SU-DHL-6 (cell line): ENCODE data around the gene GINS3.

Source experiments
- H2AFZ ChIP-seq: fragments of 200-600 bp; sonication (generic); 2 replicates; pipeline ENCODE4 v1.6.1; 2014; ENCODE audit warnings: low read depth, mild to moderate bottlenecking, moderate library complexity, mixed read lengths, antibody characterized with exemption, low read length; ENCODE audit not compliant: severe bottlenecking
- H3F3A ChIP-seq: fragments of 200-600 bp; shearing (Covaris generic); 2 replicates; pipeline ENCODE4 v1.6.0; 2016; ENCODE audit warnings: antibody characterized with exemption, mild to moderate bottlenecking; ENCODE audit not compliant: insufficient read depth
- H3K27ac ChIP-seq: fragments of 200-600 bp; sonication (generic); 2 replicates; pipeline ENCODE4 v1.5.1; 2016; ENCODE audit warnings: low read depth, mild to moderate bottlenecking, low read length, moderate library complexity, mixed read lengths
- H3K27me3 ChIP-seq: fragments of 200-600 bp; sonication (generic), shearing (Covaris generic); 2 replicates; pipeline ENCODE4 v1.6.0; 2014; ENCODE audit warnings: mild to moderate bottlenecking, low read length
- H3K36me3 ChIP-seq: fragments of 200-600 bp; sonication (generic); 2 replicates; pipeline ENCODE4 v1.6.1; 2014; ENCODE audit warnings: mild to moderate bottlenecking, low read length, mixed read lengths
- H3K4me2 ChIP-seq: fragments of 300-600, 200-600 bp; shearing (Covaris generic), sonication (generic); 2 replicates; pipeline ENCODE4 v1.6.0; 2014; ENCODE audit warnings: low read length, low read depth, mild to moderate bottlenecking; ENCODE audit not compliant: poor library complexity, severe bottlenecking
- H3K4me3 ChIP-seq: fragments of 200-600 bp; sonication (generic); 2 replicates; pipeline ENCODE4 v1.5.1; 2014; ENCODE audit warnings: antibody characterized with exemption, low read length, mild to moderate bottlenecking, mixed read lengths; ENCODE audit not compliant: insufficient read depth, poor library complexity, severe bottlenecking
- H3K79me2 ChIP-seq: fragments of 200-600 bp; sonication (generic); 2 replicates; pipeline ENCODE4 v1.6.1; 2014; ENCODE audit warnings: mild to moderate bottlenecking, low read length, moderate library complexity; ENCODE audit not compliant: insufficient read depth
- H3K9ac ChIP-seq: fragments of 200-600 bp; sonication (generic); 2 replicates; pipeline ENCODE4 v1.7.0; 2014; ENCODE audit warnings: mild to moderate bottlenecking, low read length
- H3K9me2 ChIP-seq: fragments of 200-600 bp; sonication (generic); replicated peaks from 2 replicates; pipeline ENCODE4 v1.6.1; 2014; ENCODE audit warnings: low read length; ENCODE audit not compliant: insufficient read depth
- H3K9me3 ChIP-seq: fragments of 200-600 bp; sonication (generic); 2 replicates; pipeline ENCODE4 v1.6.1; 2014; ENCODE audit warnings: low read length, mixed read lengths; ENCODE audit not compliant: insufficient read depth
- H4K20me1 ChIP-seq: fragments of 200-600 bp; sonication (generic); 2 replicates; pipeline ENCODE4 v1.6.1; 2014; ENCODE audit warnings: low read depth, mild to moderate bottlenecking, antibody characterized with exemption, low read length, moderate library complexity, mixed read lengths
- EZH2phosphoT487 ChIP-seq: fragments of 200-600 bp; sonication (generic), shearing (Covaris generic); conservative IDR thresholded peaks from 2 replicates; pipeline ENCODE4 v1.6.1; 2018; ENCODE audit warnings: mild to moderate bottlenecking, antibody characterized with exemption, low read length, moderate library complexity, mixed read lengths
- TF ChIP-seq, protein P1 (sequence below): fragments of 200-600 bp; sonication (generic); IDR thresholded peaks from one replicate; pipeline ENCODE4 v1.5.1; 2017; ENCODE audit warnings: antibody characterized with exemption, mild to moderate bottlenecking, low read length, moderate library complexity; ENCODE audit not compliant: insufficient read depth, poor library complexity, severe bottlenecking

The GINS3 gene

DNA sequence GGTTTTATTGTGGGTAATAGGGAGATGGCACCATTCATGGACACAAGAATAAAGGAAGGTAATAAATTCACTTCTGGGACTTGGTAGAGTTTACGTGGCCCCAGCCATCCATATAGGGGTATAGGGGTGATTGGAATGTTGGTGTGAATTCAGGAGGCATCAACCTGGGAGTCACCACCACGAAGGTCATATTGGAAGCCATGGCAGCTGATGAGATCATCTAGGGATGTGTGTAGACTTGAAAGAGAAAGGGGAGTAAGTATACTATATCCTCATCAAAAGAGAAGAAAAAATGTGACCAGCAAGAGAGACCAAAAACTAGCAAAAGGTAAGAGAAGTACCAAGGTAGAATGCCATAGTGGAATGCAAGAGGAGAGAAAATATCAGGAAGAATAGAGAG lies 26.6 kb upstream of the GINS3 start:
- Histone ChIP-seq H2AFZ (no peak overlapping the region), H3K27me3 (no peaks in the 10 kb centered on the region), H3K9ac (no peak overlapping the region), H3K27ac (no peak overlapping the region), H3F3A (no peaks in the 10 kb centered on the region), H3K9me2 (no peaks in the 10 kb centered on the region), H3K4me2 (no peak overlapping the region), H3K36me3 (no peaks in the 10 kb centered on the region), H4K20me1 (no peaks in the 10 kb centered on the region), H3K9me3 (no peaks in the 10 kb centered on the region), H3K4me3 (no peak overlapping the region), H3K79me2 (no peaks in the 10 kb centered on the region)
- no peak for TF ChIP-seq EZH2phosphoT487
- TF ChIP-seq, protein P1, sequence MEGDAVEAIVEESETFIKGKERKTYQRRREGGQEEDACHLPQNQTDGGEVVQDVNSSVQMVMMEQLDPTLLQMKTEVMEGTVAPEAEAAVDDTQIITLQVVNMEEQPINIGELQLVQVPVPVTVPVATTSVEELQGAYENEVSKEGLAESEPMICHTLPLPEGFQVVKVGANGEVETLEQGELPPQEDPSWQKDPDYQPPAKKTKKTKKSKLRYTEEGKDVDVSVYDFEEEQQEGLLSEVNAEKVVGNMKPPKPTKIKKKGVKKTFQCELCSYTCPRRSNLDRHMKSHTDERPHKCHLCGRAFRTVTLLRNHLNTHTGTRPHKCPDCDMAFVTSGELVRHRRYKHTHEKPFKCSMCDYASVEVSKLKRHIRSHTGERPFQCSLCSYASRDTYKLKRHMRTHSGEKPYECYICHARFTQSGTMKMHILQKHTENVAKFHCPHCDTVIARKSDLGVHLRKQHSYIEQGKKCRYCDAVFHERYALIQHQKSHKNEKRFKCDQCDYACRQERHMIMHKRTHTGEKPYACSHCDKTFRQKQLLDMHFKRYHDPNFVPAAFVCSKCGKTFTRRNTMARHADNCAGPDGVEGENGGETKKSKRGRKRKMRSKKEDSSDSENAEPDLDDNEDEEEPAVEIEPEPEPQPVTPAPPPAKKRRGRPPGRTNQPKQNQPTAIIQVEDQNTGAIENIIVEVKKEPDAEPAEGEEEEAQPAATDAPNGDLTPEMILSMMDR = no peak

DNA sequence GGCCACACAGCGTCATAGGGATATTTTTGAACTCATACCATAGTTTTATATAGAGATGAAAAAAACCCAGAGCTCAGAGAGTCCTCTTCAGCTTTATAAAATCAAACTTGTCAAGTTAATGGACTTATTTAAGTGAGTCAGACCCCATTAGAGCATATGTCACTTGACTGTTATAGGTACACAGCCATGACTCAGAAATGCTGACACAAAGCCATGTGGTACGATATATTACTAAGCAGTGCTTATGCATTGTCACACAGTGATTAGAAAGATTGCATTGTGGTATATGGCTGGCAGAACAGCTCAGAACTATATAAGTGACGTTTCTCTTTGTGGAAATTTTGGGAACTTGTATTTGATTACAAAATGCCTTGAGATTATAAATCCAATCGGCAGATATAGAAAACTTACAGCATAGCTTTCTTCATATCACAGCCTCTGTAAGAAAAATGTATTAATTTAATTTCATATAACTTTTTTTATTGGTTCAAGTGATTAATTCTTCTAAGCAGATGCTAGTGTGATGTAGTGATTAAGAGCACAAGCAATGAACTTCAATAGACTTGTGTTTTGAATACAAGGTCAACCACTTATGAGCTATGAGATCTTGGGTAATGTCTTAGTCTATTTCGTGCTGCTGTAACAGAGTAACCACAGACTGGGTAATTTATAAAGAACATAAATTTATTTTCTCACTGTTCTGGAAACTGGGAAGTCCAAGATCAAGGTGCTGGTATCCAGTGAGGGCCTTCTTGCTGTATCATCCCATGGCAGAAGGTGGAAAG lies 25.8 kb upstream of the GINS3 start:
- Histone ChIP-seq H3K4me2 (no peak overlapping the region), H3K4me3 (no peak overlapping the region), H3K27ac (no peak overlapping the region), H3K36me3 (no peaks in the 10 kb centered on the region), H3K9ac (no peak overlapping the region), H3K79me2 (no peaks in the 10 kb centered on the region), H3F3A (no peaks in the 10 kb centered on the region), H3K9me2 (no peaks in the 10 kb centered on the region), H3K9me3 (no peaks in the 10 kb centered on the region), H4K20me1 (no peaks in the 10 kb centered on the region), H3K27me3 (no peaks in the 10 kb centered on the region), H2AFZ (no peak overlapping the region)
- no peak for TF ChIP-seq EZH2phosphoT487
- TF ChIP-seq, protein P1 = no peak

DNA sequence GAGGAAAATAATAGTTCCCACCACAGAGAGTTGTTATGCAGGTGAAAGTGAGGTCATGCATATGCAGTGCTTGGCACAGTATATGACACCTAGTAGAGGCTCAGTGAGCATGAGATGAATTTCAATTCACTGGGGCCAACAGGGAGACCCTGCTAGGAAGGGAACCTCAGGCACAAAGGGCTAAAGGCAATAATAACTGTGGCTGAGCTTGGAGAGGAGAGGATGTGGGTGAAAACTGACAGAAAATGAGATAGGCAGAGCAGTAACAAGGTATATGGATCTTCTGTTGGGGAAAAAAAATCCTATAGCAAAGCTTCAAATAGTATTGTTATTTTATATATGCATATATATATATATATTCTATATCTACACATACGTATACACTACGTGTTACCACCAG lies 25.0 kb upstream of the GINS3 start:
- no peak overlapping the region for H3K27ac ChIP-seq
- no peaks in the 10 kb centered on the region for H4K20me1 ChIP-seq
- no peak overlapping the region for H3K9ac ChIP-seq
- H3K27me3 ChIP-seq = no peaks in the 10 kb centered on the region
- H3K36me3 ChIP-seq = peaks cover 3% of the 10 kb centered on the region; the same call in 1 of the 2 replicates
- H3K79me2 ChIP-seq = no peaks in the 10 kb centered on the region
- H3K9me3 ChIP-seq = no peaks in the 10 kb centered on the region
- TF ChIP-seq EZH2phosphoT487 = no peak
- TF ChIP-seq, protein P1 = no peak
- no peak overlapping the region for H3K4me3 ChIP-seq
- H3K4me2 ChIP-seq = no peak overlapping the region
- H2AFZ ChIP-seq = no peak overlapping the region
- no peaks in the 10 kb centered on the region for H3K9me2 ChIP-seq
- no peaks in the 10 kb centered on the region for H3F3A ChIP-seq
